Measurements from ENCODE around the gene NMNAT2. TPM values are rescaled to one million over a fixed set of nuclear protein-coding genes. Genes with fewer than 3 reads are reported as not detected.

Gene NMNAT2
- total RNA-seq, 1 donor from 2014 or later: 0.49 TPM

DNA sequence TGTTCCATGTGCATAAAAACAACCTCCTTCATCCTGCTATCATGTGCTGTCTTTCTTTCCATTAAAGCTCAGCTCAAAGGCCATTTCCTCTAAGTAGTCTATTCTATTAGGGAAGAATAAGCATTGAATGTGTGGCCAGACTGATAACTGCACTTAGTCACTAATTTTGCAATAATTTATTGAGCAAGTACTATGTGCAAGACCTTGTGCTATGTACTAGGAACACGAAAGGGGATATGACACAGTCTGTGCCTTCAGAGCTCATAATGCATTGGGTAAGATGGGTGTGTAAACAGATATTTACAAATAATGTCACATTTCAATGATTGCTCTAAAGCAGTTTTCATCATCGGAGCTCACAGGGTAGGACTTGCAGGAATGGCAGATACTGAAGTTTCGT lies 54.2 kb downstream of the NMNAT2 start:
- no peaks in the 10 kb centered on the region for H3K79me2 ChIP-seq (ENCODE audit: low read depth)
- H3F3A ChIP-seq (ENCODE audit: low read depth): no peaks in the 10 kb centered on the region
- H3K4me1 ChIP-seq: no peaks in the 10 kb centered on the region
- H4K20me1 ChIP-seq (ENCODE audit: low read depth): no peaks in the 10 kb centered on the region
- TF ChIP-seq EZH2 (IDR thresholded peaks at IDR 0.05) (no peak), EZH2phosphoT487 (IDR thresholded peaks at IDR 0.05) (no peak), CTCF (IDR thresholded peaks at IDR 0.05) (no peak)
- no peak overlapping the region for H3K27ac ChIP-seq
- no peak overlapping the region for H3K4me2 ChIP-seq
- H3K4me1 Mint-ChIP-seq: peaks cover 7% of the 10 kb centered on the region
- H3K36me3 ChIP-seq: no peaks in the 10 kb centered on the region
- H3K4me3 Mint-ChIP-seq: no peak overlapping the region
- H3K9me3 ChIP-seq (ENCODE audit: low read depth): no peaks in the 10 kb centered on the region
- no peaks in the 10 kb centered on the region for H3K9me3 Mint-ChIP-seq
- H3K27ac Mint-ChIP-seq: no peak overlapping the region
- no peaks in the 10 kb centered on the region for H3K27me3 ChIP-seq
- no peaks in the 10 kb centered on the region for H3K27me3 Mint-ChIP-seq (ENCODE audit: insufficient read depth, low read depth)
- H3K4me3 ChIP-seq: no peak overlapping the region
- no peak overlapping the region for H3K9ac ChIP-seq
- no peak for DNase-seq (ENCODE audit: low spot score)
- H2AFZ ChIP-seq (replicated peaks): no peak overlapping the region
- H3K36me3 Mint-ChIP-seq: no peaks in the 10 kb centered on the region

DNA sequence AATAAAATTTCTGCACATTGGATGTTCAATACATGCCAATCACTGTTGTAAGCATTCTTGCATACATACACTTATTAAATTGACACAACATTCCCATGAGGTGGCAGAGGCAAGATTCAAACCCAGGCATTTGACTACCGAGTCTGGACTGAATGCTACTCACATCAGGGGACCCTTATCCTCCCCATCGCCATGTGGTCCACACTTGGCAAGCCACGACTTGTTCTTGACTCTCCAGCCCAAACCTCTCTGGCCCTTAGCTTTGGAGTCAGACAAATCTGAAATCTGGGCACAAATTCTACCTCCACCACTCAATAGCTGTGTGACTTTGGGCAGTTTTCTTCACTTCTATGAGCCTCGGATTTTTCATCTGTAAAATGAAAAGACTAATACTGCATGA lies 57.1 kb downstream of the NMNAT2 start:
- no peak overlapping the region for H3K4me3 Mint-ChIP-seq
- H4K20me1 ChIP-seq (ENCODE audit: low read depth): no peaks in the 10 kb centered on the region
- peaks cover 3% of the 10 kb centered on the region for H3K9me3 Mint-ChIP-seq
- H3K4me1 ChIP-seq: no peaks in the 10 kb centered on the region
- DNase-seq (ENCODE audit: low spot score): no peak
- H3K36me3 ChIP-seq: no peaks in the 10 kb centered on the region
- H2AFZ ChIP-seq (replicated peaks): no peak overlapping the region
- H3F3A ChIP-seq (ENCODE audit: low read depth): no peaks in the 10 kb centered on the region
- H3K36me3 Mint-ChIP-seq: peaks cover 2% of the 10 kb centered on the region
- TF ChIP-seq EZH2phosphoT487 (IDR thresholded peaks at IDR 0.05) (no peak), CTCF (IDR thresholded peaks at IDR 0.05) (no peak), EZH2 (IDR thresholded peaks at IDR 0.05) (no peak)
- no peaks in the 10 kb centered on the region for H3K9me3 ChIP-seq (ENCODE audit: low read depth)
- no peaks in the 10 kb centered on the region for H3K4me1 Mint-ChIP-seq
- no peak overlapping the region for H3K27ac Mint-ChIP-seq
- H3K9ac ChIP-seq: no peak overlapping the region
- H3K79me2 ChIP-seq (ENCODE audit: low read depth): no peaks in the 10 kb centered on the region
- H3K27me3 ChIP-seq: no peaks in the 10 kb centered on the region
- no peak overlapping the region for H3K27ac ChIP-seq
- H3K4me2 ChIP-seq: no peak overlapping the region
- no peaks in the 10 kb centered on the region for H3K27me3 Mint-ChIP-seq (ENCODE audit: insufficient read depth, low read depth)
- no peak overlapping the region for H3K4me3 ChIP-seq

DNA sequence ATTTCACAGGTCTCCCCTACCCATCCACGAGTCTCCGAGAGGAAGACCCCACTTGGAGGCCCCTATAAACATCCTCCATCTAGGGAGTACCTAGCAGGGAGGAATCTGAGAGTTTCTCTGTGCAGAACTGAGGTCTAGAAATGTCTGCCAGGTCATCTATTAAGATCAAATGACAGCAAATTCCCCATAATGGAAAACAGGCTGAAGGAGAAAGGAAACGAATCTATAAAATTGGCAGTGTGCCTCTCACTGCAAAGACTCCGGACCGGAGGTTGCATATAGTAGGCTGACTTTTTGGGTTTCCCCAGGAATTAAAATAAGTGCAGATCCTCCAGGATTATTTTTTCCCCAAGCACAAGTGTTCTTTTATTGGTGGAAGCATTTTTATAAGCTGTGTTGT lies 57.7 kb downstream of the NMNAT2 start:
- Histone ChIP-seq H4K20me1 (ENCODE audit: low read depth) (no peaks in the 10 kb centered on the region), H3K4me2 (no peak overlapping the region), H3F3A (ENCODE audit: low read depth) (no peaks in the 10 kb centered on the region), H3K9me3 (ENCODE audit: low read depth) (no peaks in the 10 kb centered on the region), H3K9ac (no peak overlapping the region), H3K27me3 (no peaks in the 10 kb centered on the region), H2AFZ (replicated peaks) (no peak overlapping the region), H3K27ac (no peak overlapping the region), H3K36me3 (no peaks in the 10 kb centered on the region), H3K4me1 (no peaks in the 10 kb centered on the region), H3K79me2 (ENCODE audit: low read depth) (no peaks in the 10 kb centered on the region), H3K4me3 (no peak overlapping the region)
- no peak overlapping the region for H3K27ac Mint-ChIP-seq
- H3K27me3 Mint-ChIP-seq (ENCODE audit: insufficient read depth, low read depth): no peaks in the 10 kb centered on the region
- peaks cover 3% of the 10 kb centered on the region for H3K9me3 Mint-ChIP-seq
- peaks cover 2% of the 10 kb centered on the region for H3K36me3 Mint-ChIP-seq
- TF ChIP-seq CTCF (IDR thresholded peaks at IDR 0.05) (no peak), EZH2 (IDR thresholded peaks at IDR 0.05) (no peak), EZH2phosphoT487 (IDR thresholded peaks at IDR 0.05) (no peak)
- no peak for DNase-seq (ENCODE audit: low spot score)
- H3K4me3 Mint-ChIP-seq: no peak overlapping the region
- no peaks in the 10 kb centered on the region for H3K4me1 Mint-ChIP-seq
